Measurements from ENCODE around the gene TOP3A.
"Not testable (repeated sequence)": the region's sequence is repeated elsewhere in the genome, so short reads cannot be mapped to it uniquely, and the experiment has no call there.

The TOP3A gene

GRCh38 chr17:18314731-18315561, at the start of gene TOP3A, which contains the start of gene SMCR8:
Gene TOP3A, minus strand, starts transcription at chr17:18314994. Its CDS starts 216 bp downstream, at chr17:18314778.
Gene SMCR8, plus strand, starts transcription at chr17:18315293. Its CDS starts 497 bp downstream, at chr17:18315790.
- in situ Hi-C loops (cut with MboI; ENCODE audit: low sequenced_read_pairs), result no loop called here

GRCh38 chr17:18364166-18364565, 49.4 kb upstream of the TOP3A start:
- in situ Hi-C loops (cut with MboI; ENCODE audit: low sequenced_read_pairs), result no loop called here

- in situ Hi-C loops (cut with MboI; ENCODE audit: low sequenced_read_pairs), result no loop called here
These were observed 48.6 kb upstream of the TOP3A start, which contains the start of gene SHMT1 for GRCh38 chr17:18363101-18364049. Gene SHMT1, minus strand, starts transcription at chr17:18363550. Its CDS starts 7,569 bp downstream, at chr17:18355981.

GRCh38 chr17:18362698-18363100, 47.9 kb upstream of the TOP3A start:
- in situ Hi-C loops (cut with MboI; ENCODE audit: low sequenced_read_pairs), result no loop called here

GRCh38 chr17:18361837-18362697, 47.3 kb upstream of the TOP3A start:
- in situ Hi-C loops (cut with MboI; ENCODE audit: low sequenced_read_pairs), result no loop called here

GRCh38 chr17:18360518-18360917, 45.7 kb upstream of the TOP3A start:
- in situ Hi-C loops (cut with MboI; ENCODE audit: low sequenced_read_pairs), result no loop called here

- in situ Hi-C loops (cut with MboI; ENCODE audit: low sequenced_read_pairs), result no loop called here
These were observed 41.8 kb upstream of the TOP3A start for GRCh38 chr17:18356624-18357023.

GRCh38 chr17:18353541-18353940, 38.7 kb upstream of the TOP3A start:
- in situ Hi-C loops (cut with MboI; ENCODE audit: low sequenced_read_pairs), result no loop called here

- in situ Hi-C loops (cut with MboI; ENCODE audit: low sequenced_read_pairs), result no loop called here
These were observed 29.2 kb upstream of the TOP3A start for GRCh38 chr17:18344021-18344420.

- in situ Hi-C loops (cut with MboI; ENCODE audit: low sequenced_read_pairs), result no loop called here
These were observed 25.1 kb upstream of the TOP3A start for GRCh38 chr17:18339933-18340332.

- in situ Hi-C loops (cut with MboI; ENCODE audit: low sequenced_read_pairs), result not testable (repeated sequence)
These were observed 23.4 kb upstream of the TOP3A start for GRCh38 chr17:18338158-18338557.

- in situ Hi-C loops (cut with MboI; ENCODE audit: low sequenced_read_pairs), result no loop called here
These were observed 18.2 kb upstream of the TOP3A start for GRCh38 chr17:18332909-18333489.

- in situ Hi-C loops (cut with MboI; ENCODE audit: low sequenced_read_pairs), result no loop called here
These were observed 17.1 kb upstream of the TOP3A start for GRCh38 chr17:18331879-18332278.

GRCh38 chr17:18328643-18329204, 13.9 kb upstream of the TOP3A start:
- in situ Hi-C loops (cut with MboI; ENCODE audit: low sequenced_read_pairs), result no loop called here

- in situ Hi-C loops (cut with MboI; ENCODE audit: low sequenced_read_pairs), result no loop called here
These were observed 12.8 kb upstream of the TOP3A start for GRCh38 chr17:18327556-18327955.

GRCh38 chr17:18327093-18327492, 12.3 kb upstream of the TOP3A start:
- in situ Hi-C loops (cut with MboI; ENCODE audit: low sequenced_read_pairs), result no loop called here

GRCh38 chr17:18326572-18326971, 11.8 kb upstream of the TOP3A start:
- in situ Hi-C loops (cut with MboI; ENCODE audit: low sequenced_read_pairs), result no loop called here

- in situ Hi-C loops (cut with MboI; ENCODE audit: low sequenced_read_pairs), result no loop called here
These were observed 11.2 kb upstream of the TOP3A start for GRCh38 chr17:18326039-18326438.

- in situ Hi-C loops (cut with MboI; ENCODE audit: low sequenced_read_pairs), result no loop called here
These were observed 9.6 kb upstream of the TOP3A start for GRCh38 chr17:18324140-18325050.
